GM23248 (cell line): ENCODE measurements around the gene LHX3.

Experiments
- EZH2 ChIP-seq: fragments of 200-600 bp; sonication (generic); IDR thresholded peaks from 2 replicates; pipeline ENCODE4 v1.6.1; 2018; ENCODE audit warnings: antibody characterized with exemption, mild to moderate bottlenecking; ENCODE audit not compliant: insufficient read depth, poor library complexity, severe bottlenecking
- EZH2phosphoT487 ChIP-seq: fragments of 200-600 bp; sonication (generic); IDR thresholded peaks from 2 replicates; pipeline ENCODE4 v1.6.1; 2018; ENCODE audit warnings: antibody characterized with exemption, moderate library complexity, mild to moderate bottlenecking, low read depth; ENCODE audit not compliant: insufficient read depth

- TF ChIP-seq EZH2 (no peak), EZH2phosphoT487 (no peak)
These were observed 19.1 kb upstream of the LHX3 start for GRCh38 chr9:136223871-136224640.
